Measurements from ENCODE around the gene PRR3. TPM values are rescaled to one million over a fixed set of nuclear protein-coding genes. Genes with fewer than 3 reads are reported as not detected.
"Not testable (repeated sequence)": the region's sequence is repeated elsewhere in the genome, so short reads cannot be mapped to it uniquely, and the experiment has no call there.

Gene PRR3, protein sequence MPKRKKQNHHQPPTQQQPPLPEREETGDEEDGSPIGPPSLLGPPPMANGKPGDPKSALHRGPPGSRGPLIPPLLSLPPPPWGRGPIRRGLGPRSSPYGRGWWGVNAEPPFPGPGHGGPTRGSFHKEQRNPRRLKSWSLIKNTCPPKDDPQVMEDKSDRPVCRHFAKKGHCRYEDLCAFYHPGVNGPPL
- 10 to 100 TPM; 32.7 to 34.4 TPM for total RNA-seq

DNA sequence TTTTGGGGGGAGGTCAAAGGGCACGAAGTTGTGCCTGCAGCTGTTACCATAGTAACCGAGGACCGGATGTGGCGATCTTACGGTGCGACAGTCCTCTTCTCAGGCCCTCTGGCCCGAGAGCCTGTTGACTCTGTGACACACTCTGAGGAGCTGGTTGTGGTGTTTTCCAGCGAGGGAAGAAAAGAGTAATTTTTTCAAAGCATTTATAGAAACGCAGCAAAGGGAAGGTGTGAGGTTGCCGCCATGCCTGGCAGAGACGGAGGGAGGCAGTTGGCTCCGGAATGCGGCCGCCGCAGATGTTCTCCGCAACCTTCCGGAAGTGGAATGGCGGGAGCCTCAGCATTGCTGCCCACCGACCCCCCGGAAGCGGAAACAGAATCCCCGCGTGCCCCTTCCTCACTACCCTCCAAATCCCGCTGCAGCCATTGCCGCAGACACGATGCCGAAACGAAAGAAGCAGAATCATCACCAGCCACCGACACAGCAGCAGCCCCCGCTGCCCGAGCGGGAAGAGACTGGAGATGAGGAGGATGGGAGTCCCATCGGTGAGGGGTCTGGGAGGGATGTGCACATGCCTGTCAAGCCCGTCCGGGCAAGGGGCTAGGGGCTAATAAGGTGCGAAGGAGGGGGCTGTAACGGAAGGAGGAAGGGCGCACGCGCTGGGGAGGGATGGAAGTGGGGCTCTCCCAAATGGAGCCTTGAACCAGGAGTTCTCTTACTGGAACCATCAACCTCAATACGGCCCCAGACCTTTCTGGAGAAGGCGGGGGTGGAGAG is at the start of gene PRR3:
TSS of gene PRR3 (plus strand) at position 390 of the 777 bp plus-strand sequence. CDS start at position 440, 50 bp downstream.
- peak; percentile 89 for DNase-seq
- Mint-ChIP-seq H3K36me3 (peaks cover 63% of the 10 kb centered on the region), H3K4me1 (peaks cover 42% of the 10 kb centered on the region), H3K27me3 (no peaks in the 10 kb centered on the region), H3K9me3 (no peaks in the 10 kb centered on the region), H3K27ac (peak within 1 kb of the TSS; percentile 100), H3K4me3 (peak within 1 kb of the TSS; percentile 98)

DNA sequence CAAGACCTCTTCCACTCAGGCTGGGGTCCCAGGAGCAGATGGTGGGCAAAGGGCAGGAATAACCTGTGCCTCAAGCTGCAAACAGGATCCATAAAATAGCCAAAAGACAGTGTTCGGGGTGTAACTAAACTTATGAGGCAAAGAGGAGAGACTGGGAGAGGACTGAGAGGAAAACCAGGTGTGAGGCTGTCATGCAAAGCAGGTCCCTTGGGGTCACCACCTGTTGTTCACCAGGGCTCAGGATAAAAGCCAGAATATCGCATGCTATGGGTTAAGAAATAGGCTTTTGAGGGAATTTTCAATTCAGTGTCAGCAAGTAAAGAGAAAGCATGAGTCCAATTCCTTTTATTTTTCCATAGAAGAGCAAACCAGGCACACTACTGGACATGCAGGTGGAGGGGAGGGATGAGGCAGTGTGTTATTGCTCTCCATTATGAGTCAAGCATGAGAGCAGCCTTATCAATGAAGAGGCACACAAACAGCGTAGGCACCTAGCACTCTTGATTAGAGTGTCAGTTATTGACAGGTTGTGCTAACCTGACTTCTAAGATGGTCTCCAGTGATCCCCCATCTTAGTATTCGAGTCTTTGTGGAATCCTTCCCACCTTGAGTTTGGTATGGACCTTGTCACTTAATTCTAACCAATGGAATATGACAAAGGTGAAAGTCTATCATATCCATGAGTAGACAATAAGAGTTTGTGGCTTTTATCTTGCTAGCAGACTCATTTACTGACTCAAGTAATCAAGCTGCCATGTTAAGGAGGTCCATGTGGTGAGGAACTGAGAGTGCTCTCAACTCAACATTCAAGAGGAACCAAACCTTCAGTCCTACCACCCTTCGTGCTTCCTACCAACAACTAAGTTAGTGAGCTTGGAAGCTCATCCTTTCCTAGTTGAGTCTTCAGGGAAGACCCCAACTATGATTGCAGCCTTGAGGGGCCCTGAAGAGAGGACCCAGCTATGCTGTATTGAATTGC is 49.0 kb upstream of the PRR3 start:
- Mint-ChIP-seq H3K4me3 (peak overlapping the region; percentile 29), H3K27ac (peak overlapping the region; percentile 93), H3K4me1 (peaks cover 57% of the 10 kb centered on the region), H3K36me3 (peaks cover 10% of the 10 kb centered on the region), H3K27me3 (no peaks in the 10 kb centered on the region), H3K9me3 (peaks cover 5% of the 10 kb centered on the region)
- DNase-seq: no peak

DNA sequence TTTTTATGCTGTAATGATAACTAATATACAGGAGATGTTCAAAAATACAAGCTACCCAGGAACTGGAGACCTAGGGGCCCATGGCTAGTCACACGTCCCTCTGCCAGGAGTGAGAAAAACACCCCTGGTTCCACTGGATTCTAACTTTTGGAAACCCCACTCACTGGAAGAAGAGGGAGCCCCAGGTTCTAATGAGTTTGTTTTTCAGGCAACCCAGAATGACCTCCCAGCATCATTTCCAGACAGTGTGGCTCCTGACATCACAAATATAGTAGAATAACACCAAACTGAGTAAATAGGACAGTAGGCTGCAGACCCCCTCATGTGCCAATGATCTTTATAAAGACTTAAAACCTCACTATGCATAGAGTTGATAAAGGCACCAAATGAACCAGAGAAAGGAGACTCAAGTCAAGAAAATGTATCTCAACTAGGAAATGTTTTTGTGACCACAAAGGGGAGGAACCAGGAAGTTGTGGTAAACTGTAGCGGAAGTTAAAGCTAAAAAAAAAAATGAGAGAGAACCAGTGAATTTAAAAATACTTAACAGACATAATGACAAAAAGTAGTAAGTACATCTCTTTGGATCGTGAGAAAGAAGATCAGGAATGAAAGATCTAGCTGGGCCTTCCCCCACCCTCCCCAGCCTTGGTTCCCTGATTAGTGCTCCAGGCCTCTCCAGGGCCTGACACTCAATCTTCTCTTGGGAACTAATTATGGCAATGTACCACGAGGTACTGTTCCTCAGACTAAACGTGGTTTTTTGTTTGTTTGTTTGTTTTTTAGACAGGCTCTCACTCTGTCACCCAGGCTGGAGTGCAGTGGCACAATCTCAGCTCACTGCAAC is 48.0 kb upstream of the PRR3 start:
- Mint-ChIP-seq H3K4me3 (peak overlapping the region; percentile 29), H3K27me3 (no peaks in the 10 kb centered on the region), H3K27ac (peak overlapping the region; percentile 93), H3K4me1 (peaks cover 58% of the 10 kb centered on the region), H3K36me3 (peaks cover 10% of the 10 kb centered on the region), H3K9me3 (peaks cover 5% of the 10 kb centered on the region)
- no peak for DNase-seq

DNA sequence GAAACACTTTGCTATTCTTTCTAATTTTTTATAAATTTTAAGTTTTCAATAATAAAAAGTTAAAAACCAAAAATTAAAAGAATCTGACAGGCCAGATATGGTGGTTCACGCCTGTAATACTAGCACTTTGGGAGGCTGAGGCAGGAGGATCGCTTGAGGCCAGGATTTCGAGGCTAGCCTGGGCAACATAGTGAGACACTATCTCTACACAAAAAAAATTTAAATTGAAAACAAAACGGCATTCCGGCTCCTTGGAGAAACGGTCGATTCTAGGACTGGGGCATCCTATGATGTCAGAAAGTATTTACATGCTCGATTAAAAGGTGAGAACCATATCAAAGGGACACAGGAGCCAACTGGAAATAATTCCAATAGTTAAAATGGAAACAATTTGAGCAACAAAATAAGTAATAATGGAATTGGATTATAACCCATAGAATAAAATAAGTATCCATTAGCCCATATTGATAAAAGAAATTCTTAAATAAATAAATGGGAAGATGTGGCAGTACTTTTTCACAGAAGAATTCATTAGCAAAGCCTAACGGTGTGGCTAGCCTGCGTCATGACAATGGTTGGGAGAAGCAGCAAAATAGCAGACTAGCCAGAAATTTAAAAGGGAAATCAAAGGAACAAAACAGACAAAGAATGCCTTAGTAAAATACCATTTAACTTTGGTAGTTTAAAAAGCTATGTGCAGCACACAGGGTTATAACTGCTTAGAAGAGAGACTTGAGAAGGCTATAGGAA is 46.5 kb upstream of the PRR3 start:
- Mint-ChIP-seq H3K9me3 (peaks cover 7% of the 10 kb centered on the region), H3K27me3 (no peaks in the 10 kb centered on the region), H3K4me1 (peaks cover 66% of the 10 kb centered on the region), H3K27ac (peak overlapping the region; percentile 84), H3K36me3 (peaks cover 10% of the 10 kb centered on the region), H3K4me3 (peak overlapping the region; percentile 64)
- DNase-seq: no peak

DNA sequence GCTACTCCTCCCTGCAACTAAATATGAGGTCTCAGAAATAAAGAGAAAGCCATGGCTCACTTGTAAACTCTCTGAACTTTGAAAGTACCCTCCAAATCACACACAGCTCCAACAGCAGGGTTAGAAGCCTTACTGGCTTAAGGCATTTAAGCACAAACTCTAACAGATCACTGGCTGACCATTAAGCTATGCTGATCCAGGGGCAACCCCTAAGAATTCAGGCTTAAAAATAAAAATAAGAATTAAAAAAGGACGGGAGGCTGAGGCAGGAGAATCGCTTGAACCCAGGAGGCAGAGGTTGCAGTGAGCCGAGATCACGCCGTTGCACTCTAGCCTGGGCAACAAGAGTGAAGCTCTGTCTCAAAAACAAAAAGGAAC is 45.9 kb upstream of the PRR3 start:
- Mint-ChIP-seq H3K4me1 (peaks cover 67% of the 10 kb centered on the region), H3K36me3 (peaks cover 10% of the 10 kb centered on the region), H3K4me3 (peak overlapping the region; percentile 64), H3K9me3 (peaks cover 7% of the 10 kb centered on the region), H3K27me3 (no peaks in the 10 kb centered on the region), H3K27ac (peak overlapping the region; percentile 84)
- no peak for DNase-seq

DNA sequence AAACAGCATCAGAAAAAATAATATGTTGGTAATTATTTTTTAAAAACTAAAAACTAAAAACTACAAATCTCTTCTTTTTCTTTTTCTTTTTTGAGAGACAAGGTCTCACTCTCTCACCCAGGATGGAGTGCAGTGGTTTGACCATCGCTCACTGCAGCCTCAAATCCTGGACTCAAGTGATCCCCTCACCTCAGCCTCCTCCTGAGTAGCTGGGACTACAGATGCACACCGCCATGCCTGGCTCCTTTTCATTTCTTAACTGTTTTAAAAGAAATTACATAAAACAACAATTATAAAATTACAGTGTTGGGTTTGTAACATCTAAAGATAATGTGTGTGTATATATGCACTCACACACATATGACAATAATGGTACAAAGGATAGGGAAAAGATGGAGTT is 43.6 kb upstream of the PRR3 start:
- Mint-ChIP-seq H3K4me1 (peaks cover 60% of the 10 kb centered on the region), H3K27ac (no peak overlapping the region), H3K9me3 (peaks cover 6% of the 10 kb centered on the region), H3K27me3 (no peaks in the 10 kb centered on the region), H3K4me3 (no peak overlapping the region), H3K36me3 (peaks cover 11% of the 10 kb centered on the region)
- DNase-seq: no peak

DNA sequence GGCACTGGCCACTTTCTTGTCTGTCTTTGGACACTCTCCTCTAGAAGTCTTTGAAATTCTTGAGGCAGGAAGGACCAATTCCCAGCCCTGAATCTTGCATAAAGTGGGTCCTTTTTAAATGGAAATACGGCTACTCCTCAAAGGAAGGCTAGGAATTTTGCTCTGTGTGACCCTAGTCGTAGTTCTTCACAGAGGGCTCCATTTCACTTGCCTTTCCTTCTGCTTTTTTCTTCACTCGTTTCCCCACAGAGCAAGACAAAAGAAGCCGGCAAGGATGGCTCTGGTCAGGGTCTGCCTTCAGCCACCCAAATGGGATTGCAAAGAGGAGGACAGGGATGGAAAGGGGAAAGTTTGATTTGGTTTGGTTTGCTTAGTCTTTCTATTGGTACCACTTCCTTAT is 42.0 kb upstream of the PRR3 start:
- Mint-ChIP-seq H3K9me3 (peaks cover 17% of the 10 kb centered on the region), H3K27me3 (no peaks in the 10 kb centered on the region), H3K27ac (peak overlapping the region; percentile 98), H3K36me3 (peaks cover 23% of the 10 kb centered on the region), H3K4me3 (peak overlapping the region; percentile 86), H3K4me1 (peaks cover 56% of the 10 kb centered on the region)
- no peak for DNase-seq

DNA sequence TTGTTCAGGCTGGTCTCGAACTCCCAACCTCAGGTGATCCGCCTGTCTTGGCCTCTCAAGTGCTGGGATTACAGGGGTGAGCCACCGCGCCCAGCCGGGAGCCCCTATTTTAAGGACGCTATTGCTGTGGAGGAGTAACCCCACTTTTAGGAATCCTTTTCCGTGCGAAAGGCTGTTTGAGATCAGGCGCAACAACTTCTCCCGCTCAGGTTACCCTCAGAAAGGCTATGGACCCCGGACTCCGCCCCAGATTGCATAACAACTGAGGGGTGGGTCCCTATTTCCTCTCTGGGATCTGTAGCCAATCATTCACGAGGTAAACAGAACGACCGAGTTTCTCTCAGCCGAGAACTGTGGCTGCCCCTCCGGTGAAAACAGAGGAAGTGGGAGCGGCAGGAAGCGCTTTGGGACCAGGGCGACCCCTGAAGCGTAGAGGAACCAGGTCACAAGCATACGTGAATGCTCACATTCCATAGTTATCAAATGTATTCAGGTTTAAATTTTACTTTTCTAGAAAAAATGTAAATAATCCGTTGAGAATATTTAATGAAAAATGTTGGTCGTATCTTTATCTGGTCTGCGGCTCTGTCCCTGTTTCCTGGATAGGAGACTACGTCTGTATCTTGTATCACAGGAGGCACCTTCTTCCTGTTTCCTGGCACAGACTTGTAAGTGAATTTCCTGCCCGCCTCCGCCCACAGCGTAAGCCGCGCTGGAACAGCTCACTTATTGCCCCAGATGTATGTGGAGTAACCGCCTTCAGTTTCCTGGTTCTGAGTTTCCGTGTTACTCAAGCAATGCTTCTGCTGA is 40.9 kb upstream of the PRR3 start:
- Mint-ChIP-seq H3K36me3 (peaks cover 31% of the 10 kb centered on the region), H3K9me3 (peaks cover 21% of the 10 kb centered on the region), H3K4me3 (peak overlapping the region; percentile 86), H3K4me1 (peaks cover 48% of the 10 kb centered on the region), H3K27ac (peak overlapping the region; percentile 98), H3K27me3 (no peaks in the 10 kb centered on the region)
- DNase-seq: peak; percentile 90

DNA sequence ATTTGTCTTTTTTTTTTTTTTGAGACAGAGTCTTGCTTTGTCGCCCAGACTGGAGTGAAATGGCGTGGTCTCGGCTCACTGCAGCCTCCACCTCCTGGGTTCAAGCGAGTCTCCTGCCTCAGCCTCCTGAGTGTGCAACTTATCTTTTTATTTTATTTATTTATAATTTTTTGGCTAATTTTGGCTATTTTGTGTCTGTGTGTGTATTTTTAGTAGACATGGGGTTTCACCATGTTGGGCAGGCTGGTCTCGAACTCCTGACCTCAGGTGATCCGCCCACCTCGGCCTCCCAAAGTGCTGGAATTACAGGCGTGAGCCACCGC is 40.4 kb upstream of the PRR3 start:
- peak overlapping the region; percentile 98 for H3K27ac Mint-ChIP-seq
- peak overlapping the region; percentile 86 for H3K4me3 Mint-ChIP-seq
- peaks cover 32% of the 10 kb centered on the region for H3K36me3 Mint-ChIP-seq
- not testable (repeated sequence) for H3K27me3 Mint-ChIP-seq, DNase-seq
- H3K4me1 Mint-ChIP-seq: peaks cover 45% of the 10 kb centered on the region
- peaks cover 23% of the 10 kb centered on the region for H3K9me3 Mint-ChIP-seq

DNA sequence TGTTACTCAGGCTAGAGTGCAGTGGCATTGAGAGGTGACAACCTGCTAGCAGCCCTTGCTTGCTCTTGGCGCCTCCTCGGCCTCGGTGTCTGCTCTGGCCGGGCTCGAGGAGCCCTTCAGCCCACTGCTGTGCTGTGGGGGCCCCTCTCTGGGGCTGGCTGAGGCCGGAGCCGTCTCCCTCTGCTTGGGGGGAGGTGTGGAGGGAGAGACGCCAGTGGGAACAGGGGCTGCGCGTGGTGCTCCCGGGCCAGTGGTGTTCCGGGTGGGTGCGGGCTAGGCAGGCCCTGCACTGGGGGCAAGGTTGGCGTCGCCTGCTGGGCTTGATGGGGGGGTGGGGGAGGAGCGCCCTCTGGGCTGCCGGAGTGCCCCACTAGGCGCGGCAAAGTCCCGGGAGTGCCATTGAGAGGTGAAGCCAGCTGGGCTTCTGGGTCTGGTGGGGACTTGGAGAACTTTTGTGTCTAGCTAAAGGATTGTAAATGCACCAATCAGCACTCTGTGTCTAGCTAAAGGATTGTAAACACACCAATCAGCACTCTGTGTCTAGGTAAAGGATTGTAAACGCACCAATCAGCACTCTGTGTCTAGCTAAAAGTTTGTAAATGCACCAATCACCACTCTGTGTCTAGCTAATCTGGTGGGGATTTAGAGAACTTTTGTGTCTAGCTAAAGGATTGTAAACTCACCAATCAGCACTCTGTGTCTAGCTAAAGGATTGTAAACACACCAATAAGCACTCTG is 39.2 kb upstream of the PRR3 start:
- peaks cover 44% of the 10 kb centered on the region for H3K4me1 Mint-ChIP-seq
- H3K9me3 Mint-ChIP-seq: peaks cover 33% of the 10 kb centered on the region

DNA sequence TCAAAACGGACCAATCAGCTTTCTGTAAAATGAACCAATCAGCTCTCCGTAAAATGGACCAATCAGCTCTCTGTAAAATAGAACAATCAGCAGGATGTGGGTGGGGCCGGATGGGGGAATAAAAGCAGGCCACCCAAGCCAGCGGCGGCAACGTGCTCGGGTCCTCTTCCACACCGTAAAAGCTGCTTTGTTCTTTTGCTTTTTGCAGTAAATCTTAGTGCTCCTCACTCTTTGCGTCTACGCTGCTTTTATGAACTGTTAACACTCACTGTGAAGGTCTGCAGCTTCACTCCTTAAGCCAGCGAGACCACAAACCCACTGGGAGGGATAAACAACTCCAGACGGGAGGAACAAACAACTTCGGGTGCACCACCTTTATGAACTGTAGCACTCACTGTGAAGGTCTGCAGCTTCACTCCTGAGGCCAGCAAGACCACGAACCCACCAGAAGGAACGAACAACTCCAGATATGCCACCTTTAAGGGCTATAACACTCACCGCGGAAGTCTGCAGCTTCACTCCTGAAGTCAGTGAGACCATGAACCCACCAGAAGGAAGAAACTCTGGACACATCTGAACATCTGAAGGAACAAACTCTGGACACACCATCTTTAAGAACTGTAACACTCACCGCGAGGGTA is 38.5 kb upstream of the PRR3 start:
- Mint-ChIP-seq H3K4me3 (peak overlapping the region; percentile 47), H3K4me1 (peaks cover 44% of the 10 kb centered on the region), H3K9me3 (peaks cover 38% of the 10 kb centered on the region), H3K36me3 (peaks cover 48% of the 10 kb centered on the region), H3K27ac (peak overlapping the region; percentile 76)
- peak; percentile 58 for DNase-seq
- not testable (repeated sequence) for H3K27me3 Mint-ChIP-seq

More for the DNA sequence above, 39.2 kb upstream of the PRR3 start:
- Mint-ChIP-seq H3K36me3 (peaks cover 41% of the 10 kb centered on the region), H3K27ac (peak overlapping the region; percentile 98), H3K4me3 (peak overlapping the region; percentile 47)
- not testable (repeated sequence) for H3K27me3 Mint-ChIP-seq, DNase-seq

DNA sequence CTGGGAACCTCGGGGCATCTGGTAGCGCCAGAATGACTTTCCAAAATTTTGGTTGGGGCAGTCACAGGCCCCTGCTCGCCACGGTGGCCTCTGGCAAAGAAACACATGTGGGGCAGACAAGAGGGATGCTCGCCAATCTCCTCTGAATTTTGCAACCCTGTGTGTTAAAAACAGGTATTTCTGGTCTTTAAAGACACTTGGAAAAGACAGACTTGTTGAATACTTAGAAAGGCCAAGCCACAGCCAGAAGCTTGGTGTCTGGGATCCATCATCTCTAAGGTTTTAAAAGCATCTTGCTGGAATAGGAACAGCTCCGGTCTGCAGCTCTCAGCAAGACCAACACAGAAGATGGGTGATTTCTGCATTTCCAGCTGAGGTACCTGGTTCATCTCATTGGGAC is 36.6 kb upstream of the PRR3 start:
- peaks cover 52% of the 10 kb centered on the region for H3K9me3 Mint-ChIP-seq
- peaks cover 35% of the 10 kb centered on the region for H3K4me1 Mint-ChIP-seq
- peaks cover 67% of the 10 kb centered on the region for H3K36me3 Mint-ChIP-seq
- H3K27ac Mint-ChIP-seq: no peak overlapping the region
- DNase-seq: no peak
- no peak overlapping the region for H3K4me3 Mint-ChIP-seq
- no peaks in the 10 kb centered on the region for H3K27me3 Mint-ChIP-seq
